Central memory CD8-positive, alpha-beta T cell (primary cell): ENCODE results near the gene PRSS27.
"Not testable (repeated sequence)": the region's sequence is repeated elsewhere in the genome, so short reads cannot be mapped to it uniquely, and the experiment has no call there.

Source experiments
- ATAC-seq: fragments of 150-1000 bp; cut with Tn5 transposase; replicated peaks from 2 replicates; pipeline ENCODE4 v1.10.0; 2022; ENCODE audit warnings: mild to moderate bottlenecking, moderate FRiP score, moderate number of reproducible peaks; ENCODE audit not compliant: poor library complexity, severe bottlenecking; ENCODE audit errors: extremely low read depth
- DNase-seq, 2 donors: peaks; one replicate each; pipeline ENCODE4 v3.0.0; 2021; ENCODE audit warnings: low spot score in 2 of 2
- H3K27ac Mint-ChIP-seq: one replicate; pipeline ENCODE4 v1.8.0; 2022; ENCODE audit warnings: low read depth, mild to moderate bottlenecking, moderate library complexity, mixed read lengths
- H3K27me3 Mint-ChIP-seq: one replicate; pipeline ENCODE4 v1.8.0; 2022; ENCODE audit warnings: mixed read lengths
- H3K36me3 Mint-ChIP-seq: one replicate; pipeline ENCODE4 v1.8.0; 2022; ENCODE audit warnings: mild to moderate bottlenecking, moderate library complexity, mixed read lengths; ENCODE audit not compliant: insufficient read depth
- H3K4me1 Mint-ChIP-seq: one replicate; pipeline ENCODE4 v1.8.0; 2022; ENCODE audit warnings: mixed read lengths
- H3K4me3 Mint-ChIP-seq: one replicate; pipeline ENCODE4 v1.8.0; 2022; ENCODE audit warnings: mild to moderate bottlenecking, moderate library complexity, mixed read lengths
- H3K9me3 Mint-ChIP-seq: one replicate; pipeline ENCODE4 v1.8.0; 2022; ENCODE audit warnings: mixed read lengths

The PRSS27 gene

DNA sequence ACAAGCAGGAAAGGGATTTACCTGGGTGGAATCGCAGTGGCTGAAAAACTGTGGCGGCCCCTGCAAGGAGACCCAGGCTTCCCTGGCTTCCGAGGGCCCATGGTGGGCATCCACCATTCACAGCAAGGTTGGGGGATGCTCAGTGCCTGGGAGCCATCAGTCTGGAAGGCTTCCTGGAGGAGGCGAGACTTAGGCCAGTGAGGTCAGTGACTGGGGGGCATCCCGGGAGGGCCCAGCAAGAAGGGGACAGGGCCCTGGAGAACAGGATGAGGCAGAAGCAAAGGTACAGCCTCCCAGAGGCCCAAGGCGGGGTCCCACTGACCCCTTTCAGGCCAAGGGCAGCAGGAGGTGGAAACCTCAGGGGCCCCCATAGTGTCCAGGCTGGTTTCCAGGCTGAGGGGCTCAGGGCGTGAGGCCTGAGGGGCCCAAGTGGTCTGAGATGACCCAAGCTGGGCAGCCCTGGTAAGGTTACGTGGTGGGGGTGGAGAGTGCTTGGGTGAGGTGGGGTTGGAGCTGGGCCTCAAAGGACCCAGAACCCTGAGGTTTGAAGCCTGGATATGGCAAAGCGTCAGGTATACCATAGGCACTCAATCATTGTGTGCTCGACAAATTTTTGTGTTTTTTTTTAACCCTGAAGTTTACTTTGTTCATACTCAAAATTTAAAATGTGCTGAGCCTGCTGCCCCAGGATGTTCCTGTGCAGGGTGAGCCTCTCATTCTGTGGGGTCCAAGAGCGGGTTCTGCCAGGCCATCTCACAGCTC lies 16.6 kb upstream of the PRSS27 start:
- Mint-ChIP-seq H3K27ac (no peak overlapping the region), H3K27me3 (peaks cover 19% of the 10 kb centered on the region), H3K4me3 (no peak overlapping the region), H3K9me3 (no peaks in the 10 kb centered on the region), H3K36me3 (no peaks in the 10 kb centered on the region), H3K4me1 (no peaks in the 10 kb centered on the region)
- DNase-seq = no peak
- no peak for ATAC-seq

DNA sequence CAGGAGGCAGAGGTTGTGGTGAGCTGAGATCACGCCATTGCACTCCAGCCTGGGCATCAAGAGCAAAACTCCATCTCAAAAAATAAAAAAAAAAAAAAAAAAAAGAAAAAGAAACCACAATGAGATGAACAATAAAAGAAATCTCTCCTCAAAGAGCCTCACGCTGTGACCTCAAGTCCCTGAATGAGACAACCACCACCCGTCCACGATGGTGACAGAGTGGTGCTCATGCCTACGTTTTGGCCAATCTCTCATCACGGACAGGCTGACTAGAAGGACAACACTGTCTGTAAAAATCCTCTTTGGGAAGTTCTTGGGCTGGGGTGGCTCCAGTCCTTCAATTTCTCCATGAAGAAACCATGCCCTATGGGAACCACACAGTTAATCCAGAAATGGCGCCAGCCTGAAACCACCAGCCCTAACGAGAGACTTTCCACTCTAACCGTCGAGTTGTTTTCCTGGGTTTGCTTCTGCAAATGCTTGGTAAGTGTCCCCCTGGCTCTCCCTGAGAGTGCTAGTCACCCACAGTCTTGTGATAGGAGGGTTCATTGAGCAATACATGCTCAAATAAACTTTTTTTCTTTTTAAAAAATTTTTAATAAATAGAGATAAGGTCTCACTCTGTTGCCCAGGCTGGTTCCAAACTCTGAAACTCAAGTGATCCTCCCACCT lies 15.0 kb upstream of the PRSS27 start:
- Mint-ChIP-seq H3K36me3 (no peaks in the 10 kb centered on the region), H3K4me3 (no peak overlapping the region), H3K4me1 (no peaks in the 10 kb centered on the region), H3K9me3 (no peaks in the 10 kb centered on the region), H3K27me3 (peaks cover 8% of the 10 kb centered on the region), H3K27ac (no peak overlapping the region)
- ATAC-seq (no peak), DNase-seq (no peak)

DNA sequence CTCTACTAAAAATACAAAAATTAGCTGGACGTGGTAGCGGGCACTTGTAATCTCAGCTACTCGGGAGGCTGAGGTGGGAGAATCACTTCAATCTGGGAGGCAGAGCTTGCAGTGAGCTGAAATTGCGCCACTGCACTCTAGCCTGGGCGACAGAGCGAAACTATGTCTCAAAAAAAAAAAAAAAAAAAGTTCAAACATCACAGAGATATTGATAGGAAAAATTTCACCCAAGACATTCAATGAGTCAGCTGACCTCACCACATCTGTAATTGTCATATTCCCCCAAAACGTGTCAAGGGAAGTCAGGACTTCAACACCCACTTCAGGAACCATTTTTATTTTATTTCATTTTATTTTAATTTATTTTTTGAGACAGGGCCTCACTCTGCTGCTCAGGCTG lies 8.0 kb upstream of the PRSS27 start:
- no peak for DNase-seq
- no peaks in the 10 kb centered on the region for H3K36me3 Mint-ChIP-seq
- peaks cover 20% of the 10 kb centered on the region for H3K27me3 Mint-ChIP-seq
- no peak for ATAC-seq
- no peaks in the 10 kb centered on the region for H3K9me3 Mint-ChIP-seq
- no peak overlapping the region for H3K27ac Mint-ChIP-seq
- H3K4me3 Mint-ChIP-seq = no peak overlapping the region
- H3K4me1 Mint-ChIP-seq = no peaks in the 10 kb centered on the region

DNA sequence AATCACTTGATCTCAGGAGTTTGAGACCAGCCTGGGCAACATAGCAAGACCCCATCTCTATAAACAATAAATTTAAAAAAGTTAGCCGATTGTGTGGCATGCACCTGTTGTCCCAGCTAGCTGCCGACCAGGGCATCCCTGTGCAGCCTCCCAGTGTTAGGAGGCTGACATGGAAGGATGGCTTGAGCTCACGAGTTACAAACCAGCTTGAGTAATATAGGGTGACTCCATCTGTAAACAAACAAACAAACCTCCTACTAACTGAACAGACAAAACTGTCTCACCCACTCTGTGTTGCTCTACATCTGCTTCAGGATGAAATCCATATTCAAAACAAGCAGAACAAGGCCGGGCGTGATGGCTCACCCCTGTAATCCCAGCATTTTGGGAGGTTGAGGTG lies 6.9 kb upstream of the PRSS27 start:
- Mint-ChIP-seq H3K4me1 (no peaks in the 10 kb centered on the region), H3K36me3 (no peaks in the 10 kb centered on the region), H3K4me3 (no peak overlapping the region), H3K27ac (no peak overlapping the region), H3K9me3 (no peaks in the 10 kb centered on the region), H3K27me3 (peaks cover 20% of the 10 kb centered on the region)
- ATAC-seq (no peak), DNase-seq (no peak)

DNA sequence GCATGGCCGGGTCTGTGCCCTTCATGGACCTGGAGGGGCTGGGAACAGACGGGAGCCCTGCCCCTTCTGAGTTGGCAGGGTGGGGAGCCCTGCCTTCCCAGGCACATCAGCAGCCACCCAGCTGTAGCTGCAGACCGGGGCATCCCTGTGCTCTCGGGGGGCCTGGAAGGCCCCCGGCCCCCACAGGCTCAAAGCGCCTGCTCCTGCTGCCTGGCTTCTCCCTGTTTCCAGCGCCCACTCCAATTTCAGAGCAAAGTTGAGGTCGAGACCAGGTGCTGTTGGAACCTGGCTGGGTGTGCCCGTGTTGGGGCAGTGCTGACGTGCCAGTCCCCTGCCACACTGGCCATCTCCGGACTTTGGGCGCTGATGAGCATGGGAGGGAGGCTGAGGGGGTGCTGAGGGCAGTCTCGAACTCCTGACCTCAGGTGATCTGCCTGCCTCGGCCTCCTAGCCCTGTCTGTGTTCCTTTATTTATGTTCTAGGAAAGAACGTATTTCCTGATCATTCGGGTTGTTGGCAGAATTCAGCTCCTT lies 4.9 kb upstream of the PRSS27 start:
- peaks cover 2% of the 10 kb centered on the region for H3K36me3 Mint-ChIP-seq

DNA sequence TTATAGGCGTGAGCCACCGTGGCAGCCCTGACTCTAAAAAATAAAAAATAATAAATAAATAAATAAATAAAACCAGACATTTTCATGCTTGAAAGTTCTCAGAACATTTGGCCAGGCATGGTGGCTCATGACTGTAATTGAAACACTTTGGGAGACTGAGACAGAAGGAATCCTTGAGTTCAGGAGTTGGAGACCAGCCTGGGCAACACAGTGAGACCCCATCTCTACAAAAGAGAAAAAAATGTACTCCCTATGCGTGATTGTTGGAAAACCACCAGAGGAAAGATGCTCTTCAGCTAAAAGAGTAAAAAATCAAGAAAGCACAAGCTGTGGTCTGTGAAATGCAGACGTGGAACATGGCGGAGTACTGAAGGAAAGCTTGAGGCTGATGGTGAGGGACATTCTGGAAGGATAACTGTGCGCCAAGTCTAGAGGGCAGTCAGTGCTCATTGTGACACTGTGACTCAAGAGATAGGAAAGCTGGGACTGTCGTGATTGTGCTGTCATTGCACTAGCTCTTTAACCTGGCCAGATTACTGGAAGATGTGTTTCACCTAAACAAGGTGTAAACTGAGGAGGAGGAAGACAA lies 4.2 kb upstream of the PRSS27 start:
- Mint-ChIP-seq H3K27me3 (peaks cover 20% of the 10 kb centered on the region), H3K4me1 (no peaks in the 10 kb centered on the region), H3K4me3 (no peak overlapping the region), H3K9me3 (no peaks in the 10 kb centered on the region), H3K36me3 (peaks cover 2% of the 10 kb centered on the region), H3K27ac (no peak overlapping the region)
- ATAC-seq (no peak), DNase-seq (no peak)

More for the DNA sequence above, 4.9 kb upstream of the PRSS27 start:
- Mint-ChIP-seq H3K27ac (no peak overlapping the region), H3K9me3 (no peaks in the 10 kb centered on the region), H3K4me1 (no peaks in the 10 kb centered on the region), H3K27me3 (peaks cover 20% of the 10 kb centered on the region), H3K4me3 (no peak overlapping the region)
- DNase-seq (no peak), ATAC-seq (no peak)

DNA sequence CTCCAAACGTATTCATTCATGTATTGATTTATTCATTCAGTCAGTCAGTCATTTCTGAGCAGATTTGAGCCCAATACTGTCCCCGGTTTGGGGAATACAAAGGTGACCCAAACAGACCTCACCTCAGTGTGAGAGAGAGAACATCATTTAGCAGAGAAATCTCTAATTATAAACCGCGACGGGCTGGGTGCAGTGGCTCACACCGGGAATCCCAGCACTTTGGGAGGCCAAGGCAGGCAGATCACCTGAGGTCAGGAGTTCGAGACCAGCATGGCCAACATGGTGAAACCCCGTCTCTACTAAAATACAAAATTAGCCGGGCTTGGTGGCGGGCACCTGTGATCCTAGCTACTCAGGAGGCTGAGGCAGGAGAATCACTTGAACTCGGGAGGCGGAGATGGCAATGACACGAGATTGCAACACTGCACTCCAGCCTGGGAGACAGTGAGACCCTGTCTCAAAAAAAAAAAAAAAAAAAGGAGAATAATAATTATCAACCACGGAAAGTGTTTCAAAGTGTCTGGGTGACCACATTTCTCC lies 1.7 kb upstream of the PRSS27 start:
- H3K27ac Mint-ChIP-seq, DNase-seq, H3K36me3 Mint-ChIP-seq, H3K9me3 Mint-ChIP-seq, ATAC-seq, H3K4me1 Mint-ChIP-seq: not testable (repeated sequence)
- Mint-ChIP-seq H3K27me3 (peaks cover 20% of the 10 kb centered on the region), H3K4me3 (peak overlapping the region; percentile 78)

DNA sequence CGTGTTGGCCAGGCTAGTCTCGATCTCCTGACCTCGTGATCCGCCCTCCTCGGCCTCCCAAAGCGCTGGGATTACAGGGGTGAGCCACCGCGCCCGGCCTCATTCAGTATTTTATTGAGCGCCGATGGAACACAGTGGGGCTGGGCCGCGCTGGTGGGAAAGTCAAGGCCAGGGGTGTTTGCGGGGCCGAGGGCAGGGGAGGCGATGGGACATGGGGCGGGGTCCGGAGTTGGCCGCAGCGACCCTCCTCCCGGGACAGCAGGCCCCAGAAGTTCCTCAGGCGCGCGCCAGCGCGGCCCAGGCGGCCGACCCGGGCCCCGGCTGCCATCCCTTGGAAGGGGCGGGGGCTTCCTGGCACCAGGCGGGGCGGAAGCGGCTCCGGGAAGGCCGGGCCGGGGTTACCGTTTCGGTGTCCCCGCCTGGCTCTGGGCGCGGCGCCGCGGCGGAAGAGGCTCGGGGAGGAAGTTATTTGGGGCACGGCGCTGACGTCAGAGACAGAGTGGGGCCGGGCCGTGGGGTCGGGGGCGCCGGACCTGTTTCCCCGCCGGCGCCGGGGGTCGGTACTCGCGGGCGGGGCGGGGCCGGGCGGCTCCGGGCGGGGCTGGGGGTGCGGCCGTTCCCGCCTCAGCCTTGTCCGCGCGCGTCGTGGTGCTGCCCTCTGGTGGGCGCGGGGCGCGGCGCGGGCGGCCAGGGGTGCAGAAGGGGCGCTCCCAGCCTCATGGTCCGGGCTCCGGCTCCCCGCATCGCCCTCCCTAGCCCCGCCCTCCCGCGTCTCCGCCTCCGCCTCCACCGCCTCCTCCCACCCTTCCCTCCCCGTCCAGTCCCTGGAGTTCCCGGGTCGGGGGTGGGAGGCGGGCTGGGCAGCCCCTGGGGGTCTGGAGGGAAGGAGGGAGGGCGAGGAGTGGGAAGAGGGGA lies 952 bp upstream of the PRSS27 start:
- peaks cover 3% of the 10 kb centered on the region for H3K36me3 Mint-ChIP-seq
- H3K4me3 Mint-ChIP-seq = peak overlapping the region; percentile 78
- H3K27ac Mint-ChIP-seq = peak overlapping the region; percentile 70
- DNase-seq = peak; percentile 67 to 72
- peak; percentile 91 for ATAC-seq
- H3K4me1 Mint-ChIP-seq = peaks cover 3% of the 10 kb centered on the region
- no peaks in the 10 kb centered on the region for H3K9me3 Mint-ChIP-seq
- peaks cover 20% of the 10 kb centered on the region for H3K27me3 Mint-ChIP-seq

DNA sequence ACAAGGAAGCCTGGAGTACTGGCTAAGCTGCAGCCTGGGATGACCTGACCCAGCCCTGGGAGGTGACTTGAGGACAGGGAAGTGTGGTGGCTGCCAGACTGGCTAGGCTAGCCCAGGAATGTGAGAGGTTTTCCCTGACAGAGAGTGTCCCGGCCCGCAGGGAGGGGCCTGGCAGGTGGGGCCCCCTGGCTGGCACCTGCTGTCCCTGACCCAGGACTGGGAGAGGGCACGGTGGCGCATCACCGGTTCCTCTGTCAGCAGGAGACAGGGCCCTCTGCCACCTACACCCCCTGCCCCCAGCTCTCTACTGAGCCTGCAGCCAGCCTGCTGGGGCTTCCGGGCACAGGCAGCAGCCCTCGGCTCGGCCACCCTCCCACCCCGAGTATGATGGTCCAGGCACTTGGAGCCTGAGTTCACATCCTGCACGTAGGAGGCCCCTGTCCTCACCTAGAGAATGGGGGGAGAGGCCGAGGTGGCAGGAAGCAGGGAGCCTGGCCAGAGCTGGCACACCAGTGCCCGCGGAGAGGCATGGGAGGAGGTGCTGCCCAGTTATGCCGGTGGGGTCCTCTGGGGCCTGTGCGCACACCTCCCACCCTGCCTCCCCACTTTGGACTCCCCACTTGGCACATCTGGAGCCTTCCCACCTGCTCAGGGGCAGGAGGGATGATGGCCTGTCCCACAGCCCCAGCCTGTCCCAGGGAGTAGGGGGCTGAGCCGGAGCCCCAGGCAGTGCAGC lies 528 bp downstream of the PRSS27 start:
- no peaks in the 10 kb centered on the region for H3K9me3 Mint-ChIP-seq
- peaks cover 3% of the 10 kb centered on the region for H3K36me3 Mint-ChIP-seq
- peak overlapping the region; percentile 44 for H3K4me3 Mint-ChIP-seq

DNA sequence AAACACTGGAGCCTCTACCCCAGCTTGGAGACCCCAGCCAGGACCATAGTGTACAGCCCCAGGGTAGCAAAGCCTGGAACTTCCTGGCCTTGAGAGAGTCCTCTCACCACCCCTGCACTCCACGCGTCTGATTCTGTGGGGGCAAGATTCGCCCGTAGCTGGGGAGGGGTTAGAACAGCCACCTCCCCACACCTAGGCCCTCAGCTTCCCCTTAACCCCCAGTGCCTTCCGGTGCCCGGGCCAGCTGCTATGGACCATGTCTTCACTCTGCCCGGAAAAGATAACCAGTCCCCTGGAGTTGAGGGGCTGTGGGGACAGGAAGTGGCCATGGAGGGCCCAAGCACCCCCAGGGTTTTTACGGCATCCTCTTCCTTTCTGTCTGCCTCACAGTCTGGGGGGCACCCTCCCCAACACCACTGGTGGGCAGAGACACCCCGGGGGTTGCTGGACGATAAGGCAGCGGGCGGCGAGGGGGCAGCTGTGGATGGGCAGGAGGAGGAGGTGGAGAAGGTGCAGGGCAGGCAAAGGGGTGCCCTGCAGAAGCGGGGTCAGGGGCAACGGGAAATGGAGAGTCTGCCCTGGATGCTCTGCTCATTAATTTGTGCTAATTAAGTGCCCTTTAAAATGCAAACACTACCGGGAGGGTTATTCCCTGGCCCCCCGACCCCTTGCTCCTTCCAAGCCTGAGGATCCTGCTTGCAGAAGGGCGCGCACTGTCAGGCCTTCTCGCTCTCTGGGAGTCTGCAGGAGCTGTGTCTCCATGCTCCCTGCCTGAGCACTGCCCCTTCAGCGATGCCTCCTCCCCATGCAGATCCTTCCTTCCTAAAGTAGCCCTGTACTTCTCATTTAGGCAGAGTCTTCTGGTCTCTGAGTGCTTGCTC lies 2.4 kb downstream of the PRSS27 start:
- no peaks in the 10 kb centered on the region for H3K27me3 Mint-ChIP-seq
- peak overlapping the region; percentile 6 for H3K27ac Mint-ChIP-seq
- no peak overlapping the region for H3K4me3 Mint-ChIP-seq

More for the DNA sequence above, 528 bp downstream of the PRSS27 start:
- ATAC-seq = no peak
- peaks cover 12% of the 10 kb centered on the region for H3K4me1 Mint-ChIP-seq
- peaks cover 6% of the 10 kb centered on the region for H3K27me3 Mint-ChIP-seq
- DNase-seq = no peak
- H3K27ac Mint-ChIP-seq = no peak overlapping the region

DNA sequence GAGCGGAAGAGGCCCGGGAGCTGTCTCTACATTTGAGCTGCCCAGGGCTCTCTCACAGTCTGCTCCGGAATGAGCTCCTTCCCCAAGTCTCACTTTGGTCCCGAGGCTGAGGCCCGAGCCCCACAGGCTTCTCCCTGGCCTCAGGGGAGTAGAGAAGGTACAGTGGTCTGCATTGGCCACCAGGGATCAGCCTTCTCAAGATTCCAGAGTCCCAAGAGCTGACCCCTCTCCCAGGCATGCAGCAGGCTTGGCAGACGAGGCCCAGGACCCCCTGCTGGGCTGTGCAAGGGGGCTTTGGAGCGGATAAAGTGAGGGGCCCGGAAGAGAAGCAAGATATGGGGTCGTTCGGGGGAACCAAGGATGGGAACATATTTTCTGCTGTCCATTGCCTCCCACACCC lies 3.1 kb downstream of the PRSS27 start:
- Mint-ChIP-seq H3K4me3 (no peak overlapping the region), H3K9me3 (no peaks in the 10 kb centered on the region), H3K27ac (no peak overlapping the region), H3K4me1 (peaks cover 12% of the 10 kb centered on the region), H3K27me3 (no peaks in the 10 kb centered on the region), H3K36me3 (peaks cover 3% of the 10 kb centered on the region)
- DNase-seq (no peak), ATAC-seq (no peak)

More for the DNA sequence above, 2.4 kb downstream of the PRSS27 start:
- Mint-ChIP-seq H3K9me3 (no peaks in the 10 kb centered on the region), H3K36me3 (peaks cover 3% of the 10 kb centered on the region), H3K4me1 (peaks cover 12% of the 10 kb centered on the region)
- DNase-seq (no peak), ATAC-seq (no peak)
